GM19467 (cell line): ENCODE measurements around the gene MYLK3.

ENCODE experiments used
- ATAC-seq: cut with Tn5 transposase; IDR thresholded peaks from one replicate; pipeline ENCODE4 v1.9.1; 2021; ENCODE audit warnings: mild to moderate bottlenecking, moderate library complexity; ENCODE audit not compliant: unreplicated experiment

MYLK3 gene

GRCh38 chr16:46728806-46729205 is 19.3 kb downstream of the MYLK3 start:
- no peak for ATAC-seq

- no peak for ATAC-seq
Measured at GRCh38 chr16:46727630-46728029, 20.5 kb downstream of the MYLK3 start.

GRCh38 chr16:46727184-46727583 is 21.0 kb downstream of the MYLK3 start:
- ATAC-seq, result no peak

GRCh38 chr16:46721885-46722284 is 26.3 kb downstream of the MYLK3 start:
- ATAC-seq, result no peak

- no peak for ATAC-seq
Measured at GRCh38 chr16:46720619-46721018, 27.5 kb downstream of the MYLK3 start.

- no peak for ATAC-seq
Measured at GRCh38 chr16:46719528-46719927, 28.6 kb downstream of the MYLK3 start.

GRCh38 chr16:46718214-46718613 is 29.9 kb downstream of the MYLK3 start:
- no peak for ATAC-seq

GRCh38 chr16:46717692-46718091 is 30.5 kb downstream of the MYLK3 start:
- no peak for ATAC-seq

GRCh38 chr16:46715769-46716305 is 32.3 kb downstream of the MYLK3 start:
- no peak for ATAC-seq

- ATAC-seq, result no peak
Measured at GRCh38 chr16:46714797-46715591, 33.1 kb downstream of the MYLK3 start.

GRCh38 chr16:46713634-46714033 is 34.5 kb downstream of the MYLK3 start:
- ATAC-seq, result no peak

GRCh38 chr16:46712911-46713310 is 35.2 kb downstream of the MYLK3 start:
- ATAC-seq, result no peak

- no peak for ATAC-seq
Measured at GRCh38 chr16:46711106-46712058, 36.8 kb downstream of the MYLK3 start.

GRCh38 chr16:46709469-46710005 is 38.6 kb downstream of the MYLK3 start:
- no peak for ATAC-seq

- ATAC-seq, result no peak
Measured at GRCh38 chr16:46706642-46707041, 41.5 kb downstream of the MYLK3 start.

- ATAC-seq, result no peak
Measured at GRCh38 chr16:46702030-46702429, 46.1 kb downstream of the MYLK3 start.

- no peak for ATAC-seq
Measured at GRCh38 chr16:46701615-46702014, 46.5 kb downstream of the MYLK3 start.

GRCh38 chr16:46700048-46700447 is 48.1 kb downstream of the MYLK3 start:
- no peak for ATAC-seq

GRCh38 chr16:46696957-46697356 is 51.2 kb downstream of the MYLK3 start:
- no peak for ATAC-seq

- ATAC-seq, result no peak
Measured at GRCh38 chr16:46695937-46696336, 52.2 kb downstream of the MYLK3 start.

- ATAC-seq, result no peak
Measured at GRCh38 chr16:46693598-46693997, 54.5 kb downstream of the MYLK3 start.
